Fibroblast of mammary gland (primary cell): ENCODE measurements around the gene TIMM8B.
"Not testable (repeated sequence)": the region's sequence is repeated elsewhere in the genome, so short reads cannot be mapped to it uniquely, and the experiment has no call there.

Experiments
- DNase-seq: peaks from one replicate; pipeline ENCODE4 v3.0.0-alpha.2; 2010; ENCODE audit warnings: low read depth
- H3K4me3 ChIP-seq: 2 replicates; pipeline ENCODE4 v1.5.1; 2011; ENCODE audit warnings: low read depth, mild to moderate bottlenecking, low read length, moderate library complexity; ENCODE audit not compliant: control insufficient read depth
- TF ChIP-seq, protein P1 (sequence below): conservative IDR thresholded peaks from 2 replicates; pipeline ENCODE4 v1.5.1; 2011; ENCODE audit warnings: low read depth, low read length, inconsistent platforms; ENCODE audit not compliant: control insufficient read depth, insufficient read depth

Gene TIMM8B

DNA sequence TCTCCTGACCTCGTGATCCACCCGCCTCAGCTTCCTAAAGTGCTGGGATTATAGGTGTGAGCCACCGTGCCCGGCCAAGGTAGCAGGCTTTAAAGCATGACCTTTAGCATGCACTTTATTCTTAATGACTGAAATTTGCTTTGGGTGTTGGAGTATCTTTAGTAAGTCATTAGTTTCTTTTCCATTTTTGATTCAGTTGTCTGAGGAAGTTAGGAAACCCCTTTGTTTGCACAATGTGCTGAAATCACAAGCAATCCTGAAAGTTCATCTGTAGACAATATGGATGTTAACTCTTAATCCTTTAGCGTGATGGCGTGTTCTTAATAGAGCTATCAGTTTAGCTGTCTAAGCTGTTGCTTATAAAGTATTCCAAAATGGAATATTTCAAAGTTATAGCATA lies 16.9 kb upstream of the TIMM8B start:
- no peak for DNase-seq
- TF ChIP-seq, protein P1, sequence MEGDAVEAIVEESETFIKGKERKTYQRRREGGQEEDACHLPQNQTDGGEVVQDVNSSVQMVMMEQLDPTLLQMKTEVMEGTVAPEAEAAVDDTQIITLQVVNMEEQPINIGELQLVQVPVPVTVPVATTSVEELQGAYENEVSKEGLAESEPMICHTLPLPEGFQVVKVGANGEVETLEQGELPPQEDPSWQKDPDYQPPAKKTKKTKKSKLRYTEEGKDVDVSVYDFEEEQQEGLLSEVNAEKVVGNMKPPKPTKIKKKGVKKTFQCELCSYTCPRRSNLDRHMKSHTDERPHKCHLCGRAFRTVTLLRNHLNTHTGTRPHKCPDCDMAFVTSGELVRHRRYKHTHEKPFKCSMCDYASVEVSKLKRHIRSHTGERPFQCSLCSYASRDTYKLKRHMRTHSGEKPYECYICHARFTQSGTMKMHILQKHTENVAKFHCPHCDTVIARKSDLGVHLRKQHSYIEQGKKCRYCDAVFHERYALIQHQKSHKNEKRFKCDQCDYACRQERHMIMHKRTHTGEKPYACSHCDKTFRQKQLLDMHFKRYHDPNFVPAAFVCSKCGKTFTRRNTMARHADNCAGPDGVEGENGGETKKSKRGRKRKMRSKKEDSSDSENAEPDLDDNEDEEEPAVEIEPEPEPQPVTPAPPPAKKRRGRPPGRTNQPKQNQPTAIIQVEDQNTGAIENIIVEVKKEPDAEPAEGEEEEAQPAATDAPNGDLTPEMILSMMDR: no peak
- no peak overlapping the region for H3K4me3 ChIP-seq

DNA sequence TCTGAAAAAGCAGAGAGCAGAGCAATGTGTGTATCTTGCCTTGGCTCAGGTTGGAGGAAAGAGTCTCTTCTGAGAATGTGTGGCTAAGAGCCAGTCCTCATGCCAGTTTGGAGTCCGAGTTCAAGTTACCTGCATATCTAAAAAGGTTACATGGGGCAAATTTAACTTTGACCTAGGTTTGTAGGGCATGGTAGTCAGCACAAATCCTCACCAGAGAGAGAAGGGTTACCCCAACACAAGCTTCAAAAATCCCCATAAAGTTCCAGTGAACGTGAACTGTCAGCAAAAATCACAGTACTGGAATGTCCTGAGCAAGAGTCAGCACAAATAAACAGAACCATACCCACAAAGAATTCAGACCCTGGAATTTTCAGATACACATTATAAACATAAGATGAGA lies 13.9 kb upstream of the TIMM8B start:
- H3K4me3 ChIP-seq: no peak overlapping the region
- DNase-seq: no peak
- TF ChIP-seq, protein P1: no peak

DNA sequence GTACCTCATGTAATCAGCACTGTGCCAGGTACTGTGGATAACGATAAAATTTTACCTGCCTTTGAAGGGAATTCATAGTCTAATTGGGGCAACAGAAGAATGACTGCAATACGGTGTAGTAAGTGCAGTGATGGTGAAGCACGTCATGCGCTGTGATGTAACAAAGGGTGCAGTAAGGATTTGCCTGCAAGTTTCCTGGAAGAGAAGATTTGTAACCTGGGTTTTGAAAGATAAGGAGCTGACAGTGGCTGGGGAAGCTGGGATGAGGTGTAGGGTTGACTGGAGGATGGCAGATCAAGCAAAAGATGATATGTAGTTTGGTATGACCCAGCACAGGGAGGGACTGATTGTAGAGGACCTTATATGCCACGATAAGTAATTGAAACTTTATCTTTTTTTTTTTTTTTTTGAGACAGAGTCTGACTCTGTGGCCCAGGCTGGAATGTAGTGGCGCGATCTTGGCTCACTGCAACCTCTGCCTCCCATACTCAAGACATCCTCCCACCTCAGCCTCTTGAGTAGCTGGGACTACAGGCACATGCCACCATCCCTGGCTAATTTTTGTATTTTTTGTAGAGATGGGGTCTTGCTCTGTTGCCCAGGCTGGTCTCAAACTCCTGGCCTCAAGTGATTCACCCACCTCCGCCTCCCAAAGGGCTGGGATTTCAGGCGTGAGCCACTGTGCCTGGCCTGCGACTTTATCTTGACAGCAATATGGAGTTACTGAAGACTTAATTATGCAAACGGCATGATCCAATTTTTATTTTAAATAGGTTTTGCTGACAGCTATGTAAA lies 11.4 kb upstream of the TIMM8B start:
- H3K4me3 ChIP-seq: no peak overlapping the region
- DNase-seq: no peak
- TF ChIP-seq, protein P1: no peak

DNA sequence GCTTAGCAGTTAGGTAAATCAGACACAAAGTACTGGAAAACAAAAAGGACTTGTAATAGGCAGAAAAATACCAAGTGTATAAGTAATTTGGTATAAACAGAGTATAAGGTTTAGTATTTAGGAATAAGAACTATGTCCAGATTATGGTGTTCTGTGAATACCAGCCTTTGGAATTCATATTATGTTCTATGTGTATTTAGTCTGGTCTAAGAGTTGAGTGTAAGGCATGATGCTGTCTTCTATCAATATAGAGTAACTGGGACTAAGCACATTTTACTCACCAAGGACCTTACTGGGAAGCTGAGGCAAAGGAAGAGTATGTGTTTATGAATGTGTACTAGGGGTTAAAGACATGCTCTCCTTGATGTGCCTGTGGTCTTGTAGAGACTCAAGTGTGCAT lies 9.6 kb upstream of the TIMM8B start:
- TF ChIP-seq, protein P1: no peak
- H3K4me3 ChIP-seq: no peak overlapping the region
- no peak for DNase-seq

DNA sequence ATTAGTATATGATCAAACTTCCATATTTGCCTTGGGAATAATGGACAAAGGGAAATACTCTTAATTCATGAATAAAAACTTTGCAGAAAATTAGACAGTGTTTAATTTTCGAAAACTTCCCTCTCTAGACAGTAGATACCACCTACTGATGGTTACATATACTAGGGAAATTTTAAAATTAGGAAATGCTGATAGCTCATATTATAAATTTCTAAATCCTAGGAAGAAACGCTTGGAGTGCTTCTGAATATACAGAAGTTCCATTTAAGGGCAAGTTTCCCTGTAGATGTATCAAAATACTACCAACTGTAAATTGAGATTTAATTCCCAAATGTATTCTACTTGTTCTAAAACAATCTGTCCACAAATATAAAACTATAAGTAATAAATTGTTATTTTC lies 8.7 kb upstream of the TIMM8B start:
- DNase-seq, H3K4me3 ChIP-seq: not testable (repeated sequence)

DNA sequence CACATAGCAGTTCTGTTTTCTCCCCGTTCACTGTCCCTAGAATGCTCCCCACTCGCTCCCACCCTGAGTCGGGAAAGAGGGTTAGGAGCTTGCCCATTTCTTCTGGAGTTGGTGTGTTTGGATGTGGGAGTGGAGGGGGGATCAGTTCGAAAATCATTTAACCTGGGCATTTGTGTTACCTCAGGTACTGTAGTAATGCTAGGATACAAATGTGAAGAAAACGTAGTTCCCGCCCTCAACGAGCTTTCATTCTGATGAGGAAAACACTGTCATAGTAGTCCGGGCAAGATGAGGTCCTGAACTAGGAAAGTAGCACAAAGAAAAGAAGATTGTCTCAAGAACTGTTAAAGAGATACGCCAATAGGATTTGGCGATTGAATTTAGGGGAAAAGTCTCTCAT lies 656 bp upstream of the TIMM8B start:
- DNase-seq: no peak
- H3K4me3 ChIP-seq: peak overlapping the region; percentile 98
- TF ChIP-seq, protein P1: no peak

DNA sequence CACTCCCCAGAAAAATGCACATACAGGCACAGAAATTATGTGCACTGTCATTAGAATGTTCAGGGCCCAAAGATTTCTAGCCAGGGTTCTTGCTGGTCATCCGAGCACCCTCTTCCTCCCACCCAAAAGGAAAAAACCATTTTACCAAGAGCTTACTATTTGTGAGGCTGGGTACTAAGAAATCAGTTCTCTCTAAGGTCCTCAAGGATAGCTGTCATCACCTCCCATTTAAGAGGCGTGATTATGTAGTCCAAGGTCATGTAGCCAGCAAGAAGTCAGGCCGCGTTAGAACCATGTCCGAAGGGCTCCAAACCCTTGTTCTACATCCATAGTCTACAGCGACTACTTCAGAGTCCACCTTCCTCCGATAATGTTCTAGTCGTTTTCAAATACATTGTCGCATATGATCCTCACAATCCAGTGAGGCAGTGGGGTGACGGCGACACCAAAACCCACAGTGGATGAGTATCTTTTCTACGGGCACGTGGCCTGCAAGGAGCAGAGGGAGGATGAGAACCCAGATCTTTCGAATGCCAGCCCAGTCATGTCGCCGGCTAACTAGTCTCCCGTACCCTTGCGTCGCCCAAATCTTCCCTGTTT lies 634 bp downstream of the TIMM8B start:
- TF ChIP-seq, protein P1: no peak
- H3K4me3 ChIP-seq: peak overlapping the region; percentile 98
- DNase-seq: peak; percentile 42
